GM12892 (cell line): ENCODE measurements around the gene MGAT5.

Experiments
- POLR2A ChIP-seq: IDR thresholded peaks from 2 replicates; pipeline ENCODE4 v1.6.1; 2011; ENCODE audit warnings: low read depth, low read length, control low read depth
- POLR2AphosphoS5 ChIP-seq: IDR thresholded peaks from 2 replicates; pipeline ENCODE4 v1.6.1; 2011; ENCODE audit warnings: low read depth, low read length, control low read depth
- TAF1 ChIP-seq: IDR thresholded peaks from 2 replicates; pipeline ENCODE4 v1.6.1; 2011; ENCODE audit warnings: low read depth, mild to moderate bottlenecking, control low read depth, low read length, borderline replicate concordance

- TF ChIP-seq POLR2AphosphoS5 (no peak), POLR2A (no peak), TAF1 (no peak)
These were observed 77.2 kb downstream of the MGAT5 start for GRCh38 chr2:134331081-134331480.
